GM06990 (cell line): ENCODE results near the gene BEST4.
"Not testable (repeated sequence)": the region's sequence is repeated elsewhere in the genome, so short reads cannot be mapped to it uniquely, and the experiment has no call there.

ENCODE experiments used
- DNase-seq: peaks from one replicate; pipeline ENCODE4 v3.0.0-alpha.2; 2011; ENCODE audit not compliant: insufficient read length; ENCODE audit errors: extremely low read depth
- H3K27me3 ChIP-seq: replicated peaks from 2 replicates; pipeline ENCODE4 v1.6.0; 2011; ENCODE audit warnings: low read length; ENCODE audit not compliant: control insufficient read depth, insufficient read depth
- H3K36me3 ChIP-seq: 2 replicates; pipeline ENCODE4 v1.5.1; 2011; ENCODE audit warnings: low read length; ENCODE audit not compliant: control insufficient read depth, insufficient read depth
- H3K4me3 ChIP-seq: replicated peaks from 2 replicates; pipeline ENCODE4 v1.5.1; 2011; ENCODE audit warnings: low read depth, mild to moderate bottlenecking, control low read depth, low read length
- CTCF ChIP-seq: IDR thresholded peaks from 2 replicates; pipeline ENCODE4 v1.5.1; 2011; ENCODE audit warnings: low read length, control low read depth, mild to moderate bottlenecking, inconsistent platforms; ENCODE audit not compliant: insufficient read depth, poor library complexity, severe bottlenecking

The BEST4 gene

GRCh38 chr1:44739307-44740178 lies 48.4 kb downstream of the BEST4 start, which contains the start of gene KIF2C:
Gene KIF2C (plus strand): TSS chr1:44739837. CDS start chr1:44739933, 96 bp downstream.
- peak within 1 kb of the TSS; percentile 72 for H3K4me3 ChIP-seq
- TF ChIP-seq CTCF = no peak
- H3K27me3 ChIP-seq = no peaks in the 10 kb centered on the region
- peaks cover 6% of the 10 kb centered on the region; the same call in 1 of the 2 replicates for H3K36me3 ChIP-seq
- peak; percentile 98 for DNase-seq

- H3K27me3 ChIP-seq, H3K36me3 ChIP-seq, DNase-seq: not testable (repeated sequence)
- H3K4me3 ChIP-seq = peak overlapping the region; percentile 72
These were observed 49.0 kb downstream of the BEST4 start for GRCh38 chr1:44738953-44739306.

- Histone ChIP-seq H3K4me3 (no peak overlapping the region), H3K27me3 (no peaks in the 10 kb centered on the region), H3K36me3 (no peaks in the 10 kb centered on the region)
- TF ChIP-seq CTCF = no peak
- DNase-seq = no peak
These were observed 52.0 kb downstream of the BEST4 start for GRCh38 chr1:44735992-44736391.

- H3K36me3 ChIP-seq = no peaks in the 10 kb centered on the region
- no peak overlapping the region for H3K4me3 ChIP-seq
- H3K27me3 ChIP-seq = no peaks in the 10 kb centered on the region
- no peak for DNase-seq
- no peak for TF ChIP-seq CTCF
These were observed 54.2 kb downstream of the BEST4 start for GRCh38 chr1:44733784-44734183.
